GM18505 (cell line): ENCODE measurements around the gene TTN.

ENCODE experiments used
- ATAC-seq: cut with Tn5 transposase; IDR thresholded peaks from one replicate; pipeline ENCODE4 v1.9.1; 2021; ENCODE audit not compliant: unreplicated experiment
- POLR2A ChIP-seq: IDR thresholded peaks from 4 replicates; pipeline ENCODE4 v1.6.1; 2011; ENCODE audit warnings: borderline replicate concordance; ENCODE audit not compliant: insufficient read depth, insufficient read length; ENCODE audit errors: extremely low read depth

TTN gene

DNA sequence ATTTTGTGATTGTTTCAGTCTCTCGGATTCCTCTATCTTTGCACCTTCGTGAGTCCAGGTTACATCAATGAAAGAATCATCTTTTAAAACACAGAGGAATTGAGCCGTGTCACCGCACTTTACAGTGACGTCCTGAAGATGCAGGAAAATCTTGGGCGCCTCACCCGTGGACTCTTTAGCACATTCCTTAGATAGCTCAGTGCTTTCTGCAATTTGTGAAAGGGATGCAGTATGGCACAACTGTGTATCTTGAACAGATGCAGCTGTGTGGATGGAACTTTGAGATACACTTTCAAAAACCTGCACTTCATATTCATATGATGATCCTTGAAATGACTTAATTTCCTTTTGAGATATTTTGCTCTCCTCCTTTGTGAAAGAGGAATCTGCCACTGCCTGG, 50.9 kb downstream of the TTN start:
- no peak for TF ChIP-seq POLR2A
- no peak for ATAC-seq

DNA sequence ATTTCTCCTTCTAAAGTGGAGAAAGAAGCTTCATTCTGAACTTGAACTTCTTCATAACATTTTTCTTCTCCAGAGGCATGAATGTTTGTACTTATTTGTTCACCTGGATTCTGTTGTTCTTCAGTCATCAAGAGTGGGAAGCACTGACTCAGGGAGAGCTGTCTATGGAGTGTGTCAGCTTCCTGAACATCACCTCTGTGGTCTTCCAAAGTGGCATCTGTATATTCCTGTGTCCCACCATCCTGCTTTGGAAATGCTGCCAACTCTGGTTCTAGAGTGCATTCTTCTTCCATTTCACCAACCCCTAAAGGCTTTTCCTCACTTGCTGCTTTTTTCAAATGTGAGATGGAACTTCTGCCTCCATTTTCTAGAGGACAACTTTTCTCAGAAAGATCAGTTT, 59.5 kb downstream of the TTN start:
- no peak for ATAC-seq
- TF ChIP-seq POLR2A = no peak

DNA sequence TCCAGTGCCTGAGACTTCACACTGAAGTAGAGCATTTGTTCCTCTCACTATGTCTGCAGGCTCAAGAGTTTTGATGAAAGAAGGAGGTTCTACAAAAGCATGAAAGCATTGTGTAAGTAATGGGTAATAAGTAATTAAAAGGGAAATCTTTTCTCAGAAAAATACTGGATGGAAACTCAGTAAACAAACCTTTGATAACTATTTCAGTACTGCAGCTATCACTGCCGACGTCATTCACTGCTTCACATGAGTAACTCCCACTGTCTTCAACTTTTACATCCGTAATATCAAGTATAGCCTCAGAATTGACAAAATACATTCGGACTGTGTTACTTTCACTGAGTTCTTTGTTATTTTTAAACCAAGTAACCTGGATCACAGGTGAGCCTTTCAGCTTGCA, 72.7 kb downstream of the TTN start:
- no peak for TF ChIP-seq POLR2A
- ATAC-seq = no peak

DNA sequence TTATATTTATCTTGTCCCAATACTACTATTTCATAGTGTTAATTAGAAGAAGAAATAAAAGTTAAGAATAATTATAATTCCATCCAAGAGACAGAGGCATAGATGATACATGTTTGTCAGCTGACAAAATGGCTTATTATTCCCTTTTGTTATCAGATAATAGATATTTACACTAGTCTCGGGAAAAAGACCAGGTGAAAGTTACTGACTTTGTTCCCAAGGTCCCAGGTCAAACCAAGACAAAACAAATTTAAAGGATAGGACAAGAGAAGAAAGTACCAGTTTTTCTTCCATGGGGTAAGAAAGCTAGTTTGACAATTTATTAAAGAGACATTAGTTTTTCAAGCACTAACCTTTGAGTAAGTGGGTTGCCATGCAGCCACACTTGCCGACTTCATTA, 73.2 kb downstream of the TTN start:
- ATAC-seq = no peak
- no peak for TF ChIP-seq POLR2A

DNA sequence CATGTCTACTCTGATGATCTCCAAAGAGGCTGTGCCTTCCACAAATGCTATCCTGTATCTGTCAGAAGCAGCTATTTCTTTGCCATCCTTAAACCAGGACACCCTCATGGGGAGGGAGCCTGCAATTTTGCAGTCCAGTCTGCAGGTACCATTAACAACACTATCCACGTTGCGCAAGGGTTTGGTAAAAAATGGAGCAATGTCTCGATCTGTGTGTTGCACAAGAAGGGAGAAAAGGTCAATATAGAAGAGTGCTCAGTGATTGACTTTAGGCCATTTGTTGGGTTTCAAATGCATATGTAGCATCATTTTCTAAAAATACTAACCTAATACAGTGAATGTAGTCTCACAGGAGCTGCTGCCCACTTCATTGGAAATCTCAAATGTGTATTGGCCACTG, 74.3 kb downstream of the TTN start:
- TF ChIP-seq POLR2A = no peak
- no peak for ATAC-seq

DNA sequence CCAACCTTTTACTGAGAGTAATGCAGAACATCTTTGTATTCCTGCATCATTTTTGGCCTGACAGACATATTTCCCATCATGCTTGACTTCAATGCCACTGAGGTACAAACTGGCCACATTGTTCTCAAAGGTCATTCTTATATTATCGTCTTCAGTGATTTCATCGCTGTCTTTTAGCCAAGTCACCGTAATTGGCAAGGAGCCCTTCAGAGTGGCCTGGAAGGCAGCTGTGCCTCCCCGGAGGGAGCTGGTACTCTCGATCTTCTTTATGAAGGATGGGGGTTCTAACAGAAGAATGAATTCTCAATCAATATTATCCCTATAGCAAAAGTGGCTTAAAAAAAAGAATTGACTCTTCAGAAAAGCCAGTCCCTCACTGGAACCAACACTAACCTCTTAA, 75.9 kb downstream of the TTN start:
- no peak for TF ChIP-seq POLR2A
- ATAC-seq = no peak

DNA sequence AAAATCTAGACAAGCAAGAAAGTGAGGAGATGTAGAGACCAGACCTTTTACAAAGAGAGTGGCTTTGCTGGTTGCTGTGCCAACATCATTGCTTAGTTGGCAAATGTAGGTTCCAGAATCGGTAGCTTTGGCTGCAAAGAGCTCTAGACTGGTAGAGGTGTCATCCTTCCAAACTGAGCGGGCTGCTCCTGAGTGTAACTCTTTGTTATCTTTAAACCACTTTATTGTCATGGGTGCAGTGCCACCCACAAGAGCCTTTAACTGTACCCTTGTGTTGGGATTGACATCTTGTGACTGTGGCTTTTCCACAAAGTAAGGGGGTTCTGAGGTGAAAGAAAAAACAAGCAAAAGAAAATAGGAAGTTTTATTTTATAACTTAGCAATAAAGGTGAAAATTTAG, 77.2 kb downstream of the TTN start:
- ATAC-seq = no peak
- no peak for TF ChIP-seq POLR2A

DNA sequence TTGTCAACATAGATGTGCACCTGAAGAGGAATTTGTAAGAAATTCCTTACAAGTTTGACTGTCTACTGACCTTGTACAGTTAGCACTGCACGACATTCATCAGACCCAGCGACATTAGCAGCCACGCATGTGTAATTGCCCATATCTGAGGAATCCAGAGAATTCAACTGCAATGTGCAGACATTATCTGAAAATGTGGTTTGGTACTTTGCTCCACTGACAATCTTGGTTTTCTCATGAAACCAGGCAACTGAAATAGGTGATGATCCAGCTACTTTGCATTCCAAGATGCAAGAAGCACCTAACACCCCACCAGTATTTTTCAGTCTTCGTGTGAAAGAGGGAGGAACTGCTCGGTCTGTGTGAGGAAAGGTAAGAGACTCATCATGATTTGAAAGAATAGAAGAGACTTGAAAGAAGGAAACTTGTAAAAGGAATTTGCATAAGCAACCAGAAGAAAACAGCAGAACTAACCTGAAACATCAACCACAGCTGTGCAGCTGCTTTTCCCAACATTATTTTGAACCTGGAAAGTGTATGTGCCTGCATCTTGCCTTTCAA, 83.4 kb downstream of the TTN start:
- TF ChIP-seq POLR2A = no peak
- ATAC-seq = no peak

DNA sequence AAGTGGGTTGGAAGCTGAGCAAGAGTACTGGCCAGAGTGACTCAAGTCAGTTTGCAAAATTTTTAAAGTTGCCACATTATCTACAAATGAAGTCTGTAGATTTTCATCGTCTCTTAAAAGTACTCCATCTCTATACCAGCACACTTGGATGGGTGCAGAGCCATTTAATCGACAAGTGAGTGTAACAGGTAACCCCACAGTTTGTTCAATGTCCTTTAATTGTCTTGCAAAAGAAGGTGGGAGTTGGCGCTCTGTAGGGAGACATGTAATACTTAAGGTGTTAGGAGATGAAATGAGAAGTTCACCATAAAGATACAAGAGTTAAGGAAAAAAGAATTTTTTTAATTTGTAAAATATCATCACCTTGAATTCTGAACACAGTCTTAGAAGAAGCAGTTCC, 84.9 kb downstream of the TTN start:
- TF ChIP-seq POLR2A = no peak
- ATAC-seq = no peak

DNA sequence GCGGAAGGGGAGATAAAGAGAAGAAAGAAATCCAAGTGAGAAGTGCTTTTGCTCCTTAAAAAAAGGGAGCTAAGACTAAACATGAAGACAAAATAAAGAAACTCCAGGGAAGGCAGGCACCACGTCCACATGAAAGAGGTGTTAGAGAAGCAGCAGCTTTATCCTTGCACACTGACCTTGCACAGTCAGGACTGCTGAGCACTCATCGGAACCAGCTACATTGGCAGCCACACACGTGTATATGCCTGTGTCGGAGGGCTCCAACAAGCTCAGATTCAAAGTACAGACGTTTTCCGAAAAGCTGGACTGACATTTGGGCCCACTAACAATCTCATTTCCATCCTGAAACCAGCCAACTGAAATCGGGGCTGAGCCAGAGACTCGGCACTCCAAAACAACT, 88.2 kb downstream of the TTN start:
- TF ChIP-seq POLR2A = no peak
- no peak for ATAC-seq

DNA sequence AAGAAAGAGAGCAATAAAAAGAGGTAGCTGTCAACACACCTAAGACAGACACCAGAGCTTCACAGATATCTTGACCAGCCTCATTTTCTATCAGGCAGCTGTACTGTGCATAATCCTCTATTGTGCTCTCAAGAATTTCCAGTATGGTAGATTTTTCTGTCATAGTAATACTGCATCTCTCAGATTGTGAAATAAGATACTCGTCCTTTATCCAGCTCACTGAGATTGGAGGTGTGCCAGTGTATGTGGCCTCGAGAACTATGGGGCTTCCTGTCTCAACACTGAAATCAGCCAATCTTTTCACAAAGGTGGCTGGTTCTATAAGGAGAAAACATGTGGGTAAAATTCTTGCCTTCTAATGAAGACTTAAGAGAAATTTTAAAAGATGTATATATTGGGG, 88.9 kb downstream of the TTN start:
- no peak for TF ChIP-seq POLR2A
- ATAC-seq = no peak

DNA sequence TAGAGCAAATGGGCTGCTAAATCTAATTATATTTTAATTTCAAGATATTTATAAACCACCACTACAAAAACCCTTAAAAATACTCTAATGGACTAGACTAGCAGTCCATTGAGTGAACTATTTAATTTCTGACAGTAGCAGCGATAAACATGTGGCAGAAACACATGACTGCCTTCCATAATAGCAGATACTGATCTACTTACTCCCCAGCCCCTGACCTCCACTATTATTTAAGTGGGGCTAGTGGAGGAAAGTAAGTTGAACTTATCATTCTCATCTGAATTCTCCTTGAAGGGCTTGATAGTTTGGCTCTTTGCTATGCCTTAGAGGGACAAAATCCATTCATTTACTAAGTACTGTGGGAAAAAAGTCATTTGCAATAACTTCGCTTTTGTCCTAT, 90.8 kb downstream of the TTN start:
- ATAC-seq = no peak
- no peak for TF ChIP-seq POLR2A

DNA sequence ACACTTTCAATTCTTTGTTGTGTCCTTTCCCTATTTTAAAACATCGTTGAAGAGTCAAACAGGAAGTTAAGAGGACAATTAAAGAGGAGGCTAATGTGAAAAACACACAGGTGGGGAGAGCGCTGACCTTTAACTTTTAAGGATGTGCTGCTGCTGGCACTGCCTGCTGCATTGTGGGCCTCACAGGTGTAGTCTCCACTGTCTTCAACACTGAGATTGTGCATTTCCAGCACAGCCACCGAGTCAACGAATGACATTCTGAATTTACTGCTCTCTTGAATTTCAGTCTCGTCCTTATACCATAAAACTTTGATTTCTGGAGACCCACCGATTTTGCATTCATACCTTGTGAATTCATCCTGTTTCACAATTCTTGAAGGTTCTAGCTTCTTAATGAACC, 91.9 kb downstream of the TTN start:
- no peak for ATAC-seq
- no peak for TF ChIP-seq POLR2A

DNA sequence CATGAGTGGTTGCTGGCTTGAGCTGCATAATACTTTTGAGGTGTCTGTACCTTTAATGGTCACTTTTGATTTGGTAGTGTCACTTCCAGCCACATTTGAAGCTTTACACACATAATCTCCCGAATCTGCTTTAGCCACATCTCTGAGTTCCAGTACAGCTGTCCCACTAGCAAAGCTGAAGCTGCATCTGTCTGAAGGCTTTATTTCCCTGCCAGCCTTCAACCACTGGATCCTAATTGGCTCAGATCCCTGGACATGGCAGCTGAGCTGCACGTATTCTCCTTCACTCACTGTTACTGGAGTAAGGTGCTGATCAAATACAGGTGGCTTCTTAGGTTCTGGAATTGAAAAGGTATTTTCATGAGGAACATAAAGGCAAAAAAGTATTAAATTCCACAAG, 99.7 kb downstream of the TTN start:
- ATAC-seq = no peak
- TF ChIP-seq POLR2A = no peak

DNA sequence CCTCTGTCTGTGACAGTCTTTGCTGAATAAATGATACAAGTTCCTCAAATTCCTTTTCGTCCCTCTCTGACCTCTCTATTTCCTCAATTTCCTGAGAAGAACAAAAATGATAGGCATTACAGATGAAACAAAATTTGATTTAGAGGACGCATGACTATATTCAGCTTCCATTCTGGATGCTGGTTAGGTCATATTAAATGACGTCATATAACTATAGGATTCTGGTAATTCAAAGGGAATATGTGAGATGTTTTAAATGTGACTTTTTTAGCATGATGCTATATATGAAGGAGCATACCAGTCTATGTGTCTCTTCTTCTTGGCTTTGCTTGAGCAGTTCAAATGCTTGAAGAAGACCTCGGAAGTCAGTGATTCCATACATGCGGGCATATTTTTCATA, 102.3 kb downstream of the TTN start:
- TF ChIP-seq POLR2A = no peak
- no peak for ATAC-seq
